Kidney epithelial cell (primary cell): ENCODE measurements around the gene RASA2. TPM values are rescaled to one million over a fixed set of nuclear protein-coding genes. Genes with fewer than 3 reads are reported as not detected.

Source experiments
- DNase-seq: peaks from one replicate; pipeline ENCODE4 v3.0.0-alpha.2; 2010; ENCODE audit warnings: low read depth
- H3K27me3 ChIP-seq: 2 replicates; pipeline ENCODE4 v1.6.0; 2011; ENCODE audit warnings: low read length; ENCODE audit not compliant: control insufficient read depth, insufficient read depth
- H3K36me3 ChIP-seq: 2 replicates; pipeline ENCODE4 v1.5.1; 2011; ENCODE audit warnings: low read length; ENCODE audit not compliant: control insufficient read depth, insufficient read depth
- H3K4me3 ChIP-seq: 2 replicates; pipeline ENCODE4 v1.5.1; 2011; ENCODE audit warnings: low read depth, mild to moderate bottlenecking, control low read depth, low read length
- total RNA-seq: library from RNA; depleted of rRNA; stranded (reverse); fragments of >200 nt; gene quantifications from 2 replicates; pipeline ENCODE4 v1.2.3, GENCODE V29; 2015
- TF ChIP-seq, protein P1 (sequence below): IDR thresholded peaks from 2 replicates; pipeline ENCODE4 v1.5.1; 2011; ENCODE audit warnings: mild to moderate bottlenecking, moderate library complexity, low read length, control low read depth, inconsistent platforms; ENCODE audit not compliant: insufficient read depth, poor library complexity, severe bottlenecking

Gene RASA2
- total RNA-seq, 1 donor from 2014 or later: 16.8 TPM

DNA sequence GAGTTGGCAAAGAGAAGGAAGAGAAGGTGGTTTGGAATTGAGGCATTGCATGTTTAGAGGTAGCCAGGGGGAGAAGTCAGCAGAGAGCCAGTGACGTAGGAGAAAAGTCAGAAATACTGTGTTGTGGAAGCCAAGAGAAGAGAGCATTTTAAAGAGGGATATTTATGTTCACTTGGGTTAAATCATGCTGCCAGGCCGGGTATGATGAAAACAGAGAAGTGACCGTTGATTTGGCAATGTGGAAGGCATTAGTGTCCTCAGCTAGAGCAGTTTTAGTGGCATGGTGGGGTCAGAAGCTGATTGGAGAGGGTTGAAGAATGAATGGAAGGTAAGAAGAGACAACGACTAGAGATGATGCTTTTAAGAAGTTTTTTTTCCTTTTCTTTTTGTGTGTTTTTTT is 24.5 kb downstream of the RASA2 start:
- no peak for DNase-seq
- no peaks in the 10 kb centered on the region for H3K27me3 ChIP-seq
- no peak overlapping the region for H3K4me3 ChIP-seq
- TF ChIP-seq, protein P1, sequence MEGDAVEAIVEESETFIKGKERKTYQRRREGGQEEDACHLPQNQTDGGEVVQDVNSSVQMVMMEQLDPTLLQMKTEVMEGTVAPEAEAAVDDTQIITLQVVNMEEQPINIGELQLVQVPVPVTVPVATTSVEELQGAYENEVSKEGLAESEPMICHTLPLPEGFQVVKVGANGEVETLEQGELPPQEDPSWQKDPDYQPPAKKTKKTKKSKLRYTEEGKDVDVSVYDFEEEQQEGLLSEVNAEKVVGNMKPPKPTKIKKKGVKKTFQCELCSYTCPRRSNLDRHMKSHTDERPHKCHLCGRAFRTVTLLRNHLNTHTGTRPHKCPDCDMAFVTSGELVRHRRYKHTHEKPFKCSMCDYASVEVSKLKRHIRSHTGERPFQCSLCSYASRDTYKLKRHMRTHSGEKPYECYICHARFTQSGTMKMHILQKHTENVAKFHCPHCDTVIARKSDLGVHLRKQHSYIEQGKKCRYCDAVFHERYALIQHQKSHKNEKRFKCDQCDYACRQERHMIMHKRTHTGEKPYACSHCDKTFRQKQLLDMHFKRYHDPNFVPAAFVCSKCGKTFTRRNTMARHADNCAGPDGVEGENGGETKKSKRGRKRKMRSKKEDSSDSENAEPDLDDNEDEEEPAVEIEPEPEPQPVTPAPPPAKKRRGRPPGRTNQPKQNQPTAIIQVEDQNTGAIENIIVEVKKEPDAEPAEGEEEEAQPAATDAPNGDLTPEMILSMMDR: no peak
- no peaks in the 10 kb centered on the region for H3K36me3 ChIP-seq

DNA sequence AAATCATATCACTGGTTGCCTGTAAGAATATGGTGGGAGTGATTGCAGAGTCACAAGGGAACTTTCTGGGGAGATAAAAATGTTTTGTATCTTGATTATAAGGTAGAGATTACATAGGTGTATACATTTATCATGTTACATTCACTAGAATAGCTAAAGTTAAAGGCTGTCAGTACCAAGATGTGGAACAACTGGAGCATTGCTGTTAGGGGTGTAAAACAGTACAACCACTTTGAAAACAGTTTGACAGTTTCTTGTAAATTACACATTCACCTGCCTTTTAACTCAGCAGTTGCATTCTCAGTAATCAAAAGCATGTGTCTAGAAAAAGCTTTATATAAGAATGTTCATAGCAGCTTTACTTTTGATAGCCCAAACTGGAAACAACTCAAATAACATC is 27.6 kb downstream of the RASA2 start:
- Histone ChIP-seq H3K36me3 (no peaks in the 10 kb centered on the region), H3K27me3 (no peaks in the 10 kb centered on the region), H3K4me3 (no peak overlapping the region)
- DNase-seq: no peak
- TF ChIP-seq, protein P1: no peak

DNA sequence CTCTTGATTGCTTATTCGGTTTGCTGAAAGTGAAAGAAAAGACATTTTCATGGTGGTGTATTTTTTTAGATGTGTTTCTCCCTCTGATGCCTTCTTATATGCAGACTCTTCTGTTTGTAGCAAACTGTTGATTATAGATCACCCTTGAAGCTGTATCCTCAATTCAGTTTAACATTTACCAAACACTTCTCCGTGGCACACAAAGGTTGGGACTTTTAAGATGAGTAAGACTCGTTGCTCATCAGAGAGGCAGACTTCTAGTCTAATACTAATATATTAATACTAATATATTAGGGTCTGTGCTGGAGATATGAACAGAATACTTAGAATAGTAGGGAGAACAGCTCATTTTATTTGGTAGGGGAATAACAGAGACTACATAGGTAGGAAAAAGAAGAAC is 32.8 kb downstream of the RASA2 start:
- H3K36me3 ChIP-seq: no peaks in the 10 kb centered on the region
- H3K4me3 ChIP-seq: no peak overlapping the region
- no peak for DNase-seq
- TF ChIP-seq, protein P1: no peak
- H3K27me3 ChIP-seq: no peaks in the 10 kb centered on the region

DNA sequence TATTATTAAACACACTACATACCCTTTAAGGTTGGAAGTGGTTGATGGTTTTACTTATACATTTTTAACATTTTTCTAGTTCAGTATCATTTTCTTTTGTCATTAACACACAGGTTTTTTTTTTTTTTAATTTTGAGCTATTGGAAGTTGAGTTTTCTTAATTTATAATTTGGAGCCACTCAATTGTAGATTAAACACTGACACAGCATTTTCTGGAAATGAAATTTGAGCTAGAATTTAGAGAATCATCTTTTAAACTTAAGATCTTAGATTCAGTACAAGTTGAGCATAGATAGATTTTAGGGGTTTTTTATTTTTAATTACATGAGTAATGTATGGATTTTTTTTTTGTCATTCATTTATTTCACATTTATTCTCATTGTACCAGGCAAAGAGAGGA is 35.0 kb downstream of the RASA2 start:
- TF ChIP-seq, protein P1: no peak
- DNase-seq: no peak
- no peaks in the 10 kb centered on the region for H3K36me3 ChIP-seq
- no peak overlapping the region for H3K4me3 ChIP-seq
- H3K27me3 ChIP-seq: no peaks in the 10 kb centered on the region

DNA sequence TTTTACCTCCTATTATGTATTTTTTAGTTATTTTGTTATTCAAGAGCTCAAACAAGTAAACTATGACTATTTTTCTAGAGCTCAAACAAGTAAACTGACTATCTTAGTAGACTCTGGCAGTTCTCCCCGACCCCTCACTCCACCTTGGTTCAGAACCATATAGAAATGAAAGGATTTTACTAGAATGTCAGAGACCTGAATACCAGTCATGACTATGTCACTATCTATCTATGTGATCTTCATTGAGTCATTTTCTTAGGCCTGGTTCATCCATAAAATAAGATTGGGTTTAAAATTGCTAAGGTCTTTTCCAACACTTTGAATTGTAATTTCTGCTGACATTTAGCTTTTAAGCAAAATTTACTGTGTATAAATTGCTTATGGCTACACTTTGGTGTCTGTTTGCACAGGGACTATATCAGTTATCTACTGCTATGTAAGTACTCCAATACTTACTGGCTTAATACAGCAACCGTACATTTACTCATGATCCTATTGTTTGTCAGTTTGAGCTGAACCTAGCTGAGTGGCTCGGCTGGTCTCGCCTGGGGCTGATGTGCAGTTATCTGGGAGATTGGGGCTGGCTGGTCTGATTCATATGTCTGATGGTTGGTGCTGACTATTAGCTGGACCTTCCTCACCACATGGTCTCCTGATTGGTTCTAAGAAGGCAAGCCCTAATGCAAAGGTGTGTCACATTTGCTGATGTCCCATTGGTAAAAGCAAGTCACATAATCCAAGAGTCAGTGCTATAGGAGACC is 37.0 kb downstream of the RASA2 start:
- no peaks in the 10 kb centered on the region for H3K36me3 ChIP-seq
- H3K4me3 ChIP-seq: no peak overlapping the region
- TF ChIP-seq, protein P1: no peak
- DNase-seq: no peak
- H3K27me3 ChIP-seq: no peaks in the 10 kb centered on the region

DNA sequence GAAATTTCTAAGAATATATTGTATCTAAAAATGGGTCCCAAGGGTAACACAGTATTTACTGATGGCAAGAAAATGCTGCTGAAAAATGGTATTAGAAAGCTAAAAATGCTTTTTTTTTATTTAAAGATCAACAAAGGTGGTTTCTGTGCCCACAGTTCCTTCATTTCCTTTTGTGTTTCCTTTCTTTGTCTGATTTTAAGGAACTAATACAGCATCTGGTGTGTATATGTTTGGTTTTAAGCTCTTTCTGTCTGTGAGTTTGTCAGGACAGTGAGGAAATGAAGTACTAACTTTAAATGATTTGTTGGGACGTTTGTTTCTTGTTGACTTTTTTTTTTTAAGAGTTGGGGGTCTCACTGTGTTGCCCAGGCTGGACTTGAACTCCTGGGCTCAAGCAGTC is 38.2 kb downstream of the RASA2 start:
- Histone ChIP-seq H3K36me3 (no peaks in the 10 kb centered on the region), H3K27me3 (no peaks in the 10 kb centered on the region), H3K4me3 (no peak overlapping the region)
- DNase-seq: no peak
- TF ChIP-seq, protein P1: no peak
